B cell (primary cell): ENCODE data around the gene ANK3. TPM values are rescaled to one million over a fixed set of nuclear protein-coding genes. Genes with fewer than 3 reads are reported as not detected.

ENCODE experiments used
- ATAC-seq: fragments of 200-7000 bp; cut with Tn5 transposase; one replicate; pipeline ENCODE4 v1.10.0; 2021; ENCODE audit warnings: low read depth, mild to moderate bottlenecking, moderate number of reproducible peaks, moderate library complexity
- CTCF ChIA-PET: fragments of 350-600 bp; sonication (Branson Sonifier 250); formaldehyde crosslinking; loops from one replicate; lab custom pipeline; 2021; ENCODE audit warnings: antibody characterized with exemption, inconsistent platforms; lab: Charles Lee
- POLR2A ChIA-PET: fragments of 350-600 bp; sonication (Branson Sonifier 250); formaldehyde crosslinking; loops from one replicate; lab custom pipeline; 2021; ENCODE audit warnings: antibody characterized with exemption; lab: Charles Lee
- DNase-seq: peaks from one replicate; pipeline ENCODE4 v3.0.0; 2013
- H2AFZ ChIP-seq: 2 replicates; pipeline ENCODE4 v1.6.1; 2012; ENCODE audit warnings: mild to moderate bottlenecking, low read depth, low read length; ENCODE audit not compliant: insufficient read depth, poor library complexity, severe bottlenecking
- H3K27ac ChIP-seq, 2 donors: 1 replicate in 1 of 2; 2 replicates in 1 of 2; pipeline ENCODE4 v1.5.1; 2012 to 2013; ENCODE audit warnings: low read length in 2 of 2, mild to moderate bottlenecking in 2 of 2, moderate library complexity in 1 of 2
- H3K27me3 ChIP-seq, 4 experiments: fragments of 200-600 bp in 1 of 4; sonication (generic) in 1 of 4; replicated peaks in 1 of 4; 1 replicate in 2 of 4; 2 replicates in 2 of 4; pipeline versions ENCODE4 v1.6.1 to v1.7.0; 2013 to 2016; ENCODE audit warnings: low read length in 3 of 4, mild to moderate bottlenecking in 2 of 4, mixed read lengths in 1 of 4, moderate library complexity in 1 of 4; ENCODE audit not compliant: insufficient read depth in 4 of 4, control insufficient read depth in 3 of 4; ENCODE audit errors: control extremely low read depth in 1 of 4
- H3K36me3 ChIP-seq, 2 experiments: replicated peaks in 1 of 2; 1 replicate in 1 of 2; 2 replicates in 1 of 2; pipeline versions ENCODE4 v1.6.1 to v1.7.1; 2013; ENCODE audit warnings: low read length in 1 of 2; ENCODE audit not compliant: insufficient read depth in 2 of 2, control insufficient read depth in 1 of 2; ENCODE audit errors: control extremely low read depth in 1 of 2, extremely low read depth in 1 of 2
- H3K4me1 ChIP-seq, 2 donors: fragments of 200-600 bp in 1 of 2; sonication (generic) in 1 of 2; 1 replicate in 1 of 2; 2 replicates in 1 of 2; pipeline versions ENCODE4 v1.5.1 to v1.6.1; 2013 to 2017; ENCODE audit warnings: low read length in 2 of 2; ENCODE audit not compliant: control insufficient read depth in 2 of 2, insufficient read depth in 2 of 2
- H3K4me2 ChIP-seq: replicated peaks from 2 replicates; pipeline ENCODE3; 2012; ENCODE audit warnings: mild to moderate bottlenecking, low read depth, low read length; ENCODE audit not compliant: poor library complexity, severe bottlenecking
- H3K4me3 ChIP-seq, 5 experiments: fragments of 200-600 bp in 1 of 5; sonication (generic) in 1 of 5; 1 replicate in 3 of 5; 2 replicates in 2 of 5; pipeline versions ENCODE4 v1.5.1 to v1.7.0; 2011 to 2016; ENCODE audit warnings: low read length in 4 of 5, mild to moderate bottlenecking in 4 of 5, low read depth in 2 of 5, control low read depth in 1 of 5, moderate library complexity in 1 of 5; ENCODE audit not compliant: insufficient read depth in 1 of 5; ENCODE audit errors: control extremely low read depth in 1 of 5, extremely low read depth in 1 of 5
- H3K79me2 ChIP-seq: fragments of 200-600 bp; sonication (generic); one replicate; pipeline ENCODE4 v1.6.0; 2016; ENCODE audit warnings: low read length; ENCODE audit not compliant: control insufficient read depth, insufficient read depth
- H3K9ac ChIP-seq: fragments of 200-600 bp; sonication (generic); 2 replicates; pipeline ENCODE4 v1.6.1; 2017; ENCODE audit warnings: mild to moderate bottlenecking, low read length, moderate library complexity
- H3K9me3 ChIP-seq, 3 donors: one replicate each; pipeline versions ENCODE4 v1.6.1 to v1.7.1; 2013; ENCODE audit warnings: low read length in 2 of 3; ENCODE audit not compliant: control insufficient read depth in 2 of 3, insufficient read depth in 1 of 3; ENCODE audit errors: control extremely low read depth in 1 of 3
- H4K20me1 ChIP-seq: 2 replicates; pipeline ENCODE4 v1.6.0; 2012; ENCODE audit warnings: mild to moderate bottlenecking, low read length; ENCODE audit not compliant: insufficient read depth, control insufficient read depth, poor library complexity, severe bottlenecking
- H3K27ac Mint-ChIP-seq: one replicate; pipeline ENCODE4 v1.8.0; 2021; ENCODE audit warnings: mixed read lengths
- H3K27me3 Mint-ChIP-seq: one replicate; pipeline ENCODE4 v1.8.0; 2021; ENCODE audit warnings: mixed read lengths
- H3K4me1 Mint-ChIP-seq: one replicate; pipeline ENCODE4 v1.8.0; 2021; ENCODE audit warnings: mixed read lengths
- H3K4me3 Mint-ChIP-seq: one replicate; pipeline ENCODE4 v1.8.0; 2021; ENCODE audit warnings: mixed read lengths
- H3K9me3 Mint-ChIP-seq: one replicate; pipeline ENCODE4 v1.8.0; 2022; ENCODE audit warnings: mixed read lengths; ENCODE audit not compliant: insufficient read depth
- EZH2 ChIP-seq: IDR thresholded peaks from 2 replicates; pipeline ENCODE4 v1.6.1; 2012; ENCODE audit warnings: borderline replicate concordance, low read depth, mild to moderate bottlenecking, moderate library complexity, low read length; ENCODE audit not compliant: insufficient read depth, poor library complexity, severe bottlenecking
- WGBS: methylation state at CpG from one replicate; pipeline ENCODE4 v1.1.5; 2013; ENCODE audit warnings: missing lambda C conversion rate; ENCODE audit not compliant: insufficient coverage; 5-methylcytosine and 5-hydroxymethylcytosine counted together
- intact Hi-C: fragments of 100-400 bp; cut with micrococcal nuclease; formaldehyde crosslinking; loops from one replicate; pipeline ENCODE4 v1.10.0; 2022
- polyA plus RNA-seq: library from polyadenylated mRNA; depleted of rRNA; stranded (reverse); fragments of >200 nt; gene quantifications from 2 replicates; pipeline ENCODE4 v1.2.3, GENCODE V29; 2012
- total RNA-seq, 2 donors: library from RNA; stranded (reverse); fragments of 120-200 nt in 1 of 2; gene quantifications; 1 replicate in 1 of 2; 2 replicates in 1 of 2; pipeline versions ENCODE4 v1.2.3 to v1.2.4, GENCODE V29; 2013 to 2022
- TF ChIP-seq, protein P1 (sequence below): fragments of 200-600 bp; IDR thresholded peaks from one replicate; pipeline ENCODE4 v1.8.0; 2022; ENCODE audit warnings: antibody characterized with exemption, mild to moderate bottlenecking

ANK3 gene
- total and polyA plus RNA-seq, 2 donors (not counting 1 experiment from before 2014, with no cell fraction given), result 4.9 to 21.6 TPM

DNA sequence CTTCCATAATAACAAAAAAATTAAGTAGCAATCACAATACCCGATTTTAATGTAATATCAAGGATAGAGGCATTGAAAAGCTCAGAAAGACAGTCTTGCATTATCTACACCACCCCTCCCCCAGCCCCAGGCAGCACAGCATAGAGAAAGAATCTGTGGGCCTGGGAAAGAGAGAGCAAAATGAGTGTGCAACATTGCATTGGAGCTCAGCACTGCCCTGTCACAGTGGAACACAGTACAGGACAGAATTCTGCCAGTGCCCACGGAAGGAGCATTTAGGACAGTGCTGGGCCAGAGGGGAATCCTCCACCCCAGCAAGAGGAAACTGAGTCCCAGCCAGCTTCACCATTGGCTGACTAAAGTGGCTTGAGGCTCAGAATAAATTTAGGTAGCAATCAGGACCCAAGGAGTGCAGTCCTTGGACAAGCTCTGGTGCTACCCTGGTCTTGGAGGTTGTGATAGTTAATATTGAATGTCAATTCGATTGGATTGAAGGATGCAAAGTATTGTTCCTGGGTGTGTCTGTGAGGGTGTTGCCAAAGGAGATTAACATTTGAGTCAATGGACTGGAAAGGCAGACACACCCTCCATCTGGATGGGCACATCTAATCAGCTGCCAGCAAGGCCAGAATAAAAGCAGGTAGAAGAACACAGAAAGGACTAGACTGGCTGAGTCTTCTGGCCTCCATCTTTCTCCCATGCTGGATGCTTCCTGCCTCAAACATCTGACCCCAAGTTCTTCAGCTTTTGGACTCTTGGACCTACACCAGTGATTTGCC is 234.4 kb downstream of the ANK3 start:
- peaks cover 6% of the 10 kb centered on the region for H3K4me1 Mint-ChIP-seq
- H4K20me1 ChIP-seq, result no peaks in the 10 kb centered on the region
- H3K27ac Mint-ChIP-seq, result no peak overlapping the region
- DNase-seq, result no peak
- no peaks in the 10 kb centered on the region for H3K36me3 ChIP-seq
- H3K4me3 Mint-ChIP-seq, result no peak overlapping the region
- no peaks in the 10 kb centered on the region for H3K4me1 ChIP-seq
- no peak overlapping the region for H3K27ac ChIP-seq
- intact Hi-C loops, result no loop called here
- H3K4me3 ChIP-seq, result no peak overlapping the region
- no peaks in the 10 kb centered on the region for H3K9me3 ChIP-seq
- CTCF ChIA-PET, result interaction anchor here (0.6 kb wide), 1 partner anchor 284 kb away, joined by 4 read pairs; no protein-coding TSS in a partner anchor
- POLR2A ChIA-PET, result no interaction called here
- H3K27me3 ChIP-seq, result peaks cover 0 to 3% (median 0%) of the 10 kb centered on the region in 4 experiments
- H3K27me3 Mint-ChIP-seq, result no peaks in the 10 kb centered on the region
- ATAC-seq, result no peak
- H3K9ac ChIP-seq, result no peak overlapping the region
- peaks cover 5% of the 10 kb centered on the region for H3K9me3 Mint-ChIP-seq
- no peak for TF ChIP-seq EZH2
- TF ChIP-seq, protein P1, sequence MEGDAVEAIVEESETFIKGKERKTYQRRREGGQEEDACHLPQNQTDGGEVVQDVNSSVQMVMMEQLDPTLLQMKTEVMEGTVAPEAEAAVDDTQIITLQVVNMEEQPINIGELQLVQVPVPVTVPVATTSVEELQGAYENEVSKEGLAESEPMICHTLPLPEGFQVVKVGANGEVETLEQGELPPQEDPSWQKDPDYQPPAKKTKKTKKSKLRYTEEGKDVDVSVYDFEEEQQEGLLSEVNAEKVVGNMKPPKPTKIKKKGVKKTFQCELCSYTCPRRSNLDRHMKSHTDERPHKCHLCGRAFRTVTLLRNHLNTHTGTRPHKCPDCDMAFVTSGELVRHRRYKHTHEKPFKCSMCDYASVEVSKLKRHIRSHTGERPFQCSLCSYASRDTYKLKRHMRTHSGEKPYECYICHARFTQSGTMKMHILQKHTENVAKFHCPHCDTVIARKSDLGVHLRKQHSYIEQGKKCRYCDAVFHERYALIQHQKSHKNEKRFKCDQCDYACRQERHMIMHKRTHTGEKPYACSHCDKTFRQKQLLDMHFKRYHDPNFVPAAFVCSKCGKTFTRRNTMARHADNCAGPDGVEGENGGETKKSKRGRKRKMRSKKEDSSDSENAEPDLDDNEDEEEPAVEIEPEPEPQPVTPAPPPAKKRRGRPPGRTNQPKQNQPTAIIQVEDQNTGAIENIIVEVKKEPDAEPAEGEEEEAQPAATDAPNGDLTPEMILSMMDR, result no peak
- H3K4me2 ChIP-seq, result no peak overlapping the region
- 80% methylated on average over 2 of the region's 3 CpGs for WGBS
- H2AFZ ChIP-seq, result no peak overlapping the region
- H3K79me2 ChIP-seq, result no peaks in the 10 kb centered on the region

DNA sequence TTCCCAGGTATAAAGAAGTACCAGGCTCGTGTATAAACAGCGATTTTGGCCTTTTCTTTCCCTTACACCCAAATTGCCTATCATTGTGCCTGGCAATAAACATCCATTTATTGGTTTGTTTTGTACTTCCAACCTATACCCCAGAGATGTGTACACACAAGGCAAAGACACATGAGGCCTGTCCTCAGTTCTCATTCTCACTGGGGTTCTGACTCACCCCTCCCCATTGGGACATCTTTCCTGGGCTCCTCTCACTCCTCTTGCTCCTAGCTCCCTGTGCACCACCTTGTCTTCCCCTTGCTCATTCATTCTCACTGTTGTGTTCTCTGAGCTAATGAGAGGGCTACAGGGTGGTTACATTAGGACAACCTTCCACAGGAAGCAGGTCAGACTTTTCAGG is 240.7 kb downstream of the ANK3 start:
- Histone ChIP-seq H3K27ac (no peak overlapping the region), H4K20me1 (no peaks in the 10 kb centered on the region), H3K4me2 (no peak overlapping the region), H2AFZ (no peak overlapping the region), H3K36me3 (no peaks in the 10 kb centered on the region), H3K4me1 (no peaks in the 10 kb centered on the region), H3K9me3 (no peaks in the 10 kb centered on the region), H3K4me3 (no peak overlapping the region), H3K27me3 (no peaks in the 10 kb centered on the region), H3K79me2 (no peaks in the 10 kb centered on the region), H3K9ac (no peak overlapping the region)
- TF ChIP-seq EZH2, result no peak
- TF ChIP-seq, protein P1, result no peak
- H3K9me3 Mint-ChIP-seq, result peaks cover 5% of the 10 kb centered on the region
- 88% methylated on average over 2 of the region's 2 CpGs for WGBS
- ATAC-seq (no peak), DNase-seq (no peak)
- POLR2A ChIA-PET, result no interaction called here
- H3K4me3 Mint-ChIP-seq, result no peak overlapping the region
- no peaks in the 10 kb centered on the region for H3K27me3 Mint-ChIP-seq
- H3K4me1 Mint-ChIP-seq, result no peaks in the 10 kb centered on the region
- intact Hi-C loops, result no loop called here
- CTCF ChIA-PET, result interaction anchor here (0.6 kb wide), 1 partner anchor 283 kb away, joined by 3 read pairs; no protein-coding TSS in a partner anchor
- no peak overlapping the region for H3K27ac Mint-ChIP-seq
